HCT116 (cell line): ENCODE results near the gene STAM. TPM values are rescaled to one million over a fixed set of nuclear protein-coding genes. Genes with fewer than 3 reads are reported as not detected.

Experiments used
- ATAC-seq: fragments of 200-7000 bp; cut with Tn5 transposase; 2 replicates; pipeline ENCODE4 v1.9.1; 2020; ENCODE audit warnings: mild to moderate bottlenecking, moderate library complexity
- BruUV-seq: library from RNA; stranded (reverse); fragments of 400-500 nt; replicated peaks from 2 replicates; lab custom pipeline; 2021; lab: Mats Ljungman, UMichigan
- CTCF ChIA-PET: fragments of 300-600 bp; sonication (Branson Sonifier 250); formaldehyde crosslinking; loops from one replicate; lab custom pipeline; 2021; ENCODE audit warnings: antibody characterized with exemption; lab: Charles Lee
- POLR2A ChIA-PET: fragments of 300-600, 350-600 bp; sonication (Branson Sonifier 250); formaldehyde crosslinking; loops from one replicate; lab custom pipeline; 2021; ENCODE audit warnings: antibody characterized with exemption; lab: Charles Lee
- RAD21 ChIA-PET, 2 experiments: fragments of 300-600 bp; sonication (Branson Sonifier 250); formaldehyde crosslinking; loops; one replicate each; lab custom pipeline; 2023; ENCODE audit warnings: low total read pairs in 2 of 2; ENCODE audit not compliant: uncharacterized antibody in 2 of 2, unreplicated experiment in 2 of 2, low non-redundant PET in 1 of 2; lab: Charles Lee
- DNase-seq: peaks from one replicate; pipeline ENCODE4 v3.0.0-alpha.2; 2010; ENCODE audit warnings: low read depth, low spot score
- H2AFZ ChIP-seq: fragments of 200-600 bp; shearing (Covaris generic), sonication (generic); 2 replicates; pipeline ENCODE4 v1.6.1; 2017; ENCODE audit warnings: low read depth, mixed run types, mixed read lengths, antibody characterized with exemption, low read length; ENCODE audit not compliant: poor library complexity, severe bottlenecking
- H3K27ac ChIP-seq: 2 replicates; pipeline ENCODE4 v1.5.1; 2012; ENCODE audit warnings: low read depth, low read length
- H3K27me3 ChIP-seq: fragments of 200-600 bp; sonication (generic); 2 replicates; pipeline ENCODE4 v1.6.1; 2016; ENCODE audit warnings: mixed run types, low read length, mixed read lengths; ENCODE audit not compliant: insufficient read depth
- H3K36me3 ChIP-seq, 2 experiments: fragments of 200-500 bp in 1 of 2; fragments of 200-600 bp in 1 of 2; sonication (Bioruptor generic) in 1 of 2; sonication (generic) in 1 of 2; 2 replicates each; pipeline versions ENCODE4 v1.5.1 to v1.6.1; 2014 to 2016; ENCODE audit warnings: low read length in 2 of 2, inconsistent platforms in 1 of 2, mixed read lengths in 1 of 2, mixed run types in 1 of 2; ENCODE audit not compliant: insufficient read depth in 2 of 2, control insufficient read depth in 1 of 2
- H3K4me1 ChIP-seq, 2 experiments: fragments of 200-600 bp in 1 of 2; sonication (generic) in 1 of 2; 2 replicates each; pipeline versions ENCODE4 v1.5.1 to v1.6.1; 2012 to 2017; ENCODE audit warnings: low read length in 2 of 2, inconsistent platforms in 1 of 2, mild to moderate bottlenecking in 1 of 2, mixed read lengths in 1 of 2, mixed run types in 1 of 2, moderate library complexity in 1 of 2; ENCODE audit not compliant: insufficient read depth in 2 of 2, control insufficient read depth in 1 of 2
- H3K4me2 ChIP-seq: fragments of 200-600 bp; sonication (generic); 2 replicates; pipeline ENCODE4 v1.6.1; 2017; ENCODE audit warnings: mixed run types, low read length, mixed read lengths
- H3K4me3 ChIP-seq, 2 experiments: fragments of 200-600 bp in 1 of 2; sonication (generic) in 1 of 2; replicated peaks in 1 of 2; 2 replicates each; pipeline ENCODE4 v1.5.1; 2011 to 2016; ENCODE audit warnings: low read length in 2 of 2, control low read depth in 1 of 2, low read depth in 1 of 2, mild to moderate bottlenecking in 1 of 2, mixed read lengths in 1 of 2, mixed run types in 1 of 2
- H3K79me2 ChIP-seq: fragments of 200-600 bp; sonication (generic); 2 replicates; pipeline ENCODE4 v1.6.1; 2017; ENCODE audit warnings: mild to moderate bottlenecking, mixed run types, low read length, moderate library complexity, mixed read lengths; ENCODE audit not compliant: insufficient read depth
- H3K9ac ChIP-seq: fragments of 200-600 bp; sonication (generic); 2 replicates; pipeline ENCODE4 v1.6.1; 2016; ENCODE audit warnings: low read length, mixed read lengths
- H3K9me2 ChIP-seq: fragments of 200-600 bp; sonication (generic), shearing (Covaris generic); 2 replicates; pipeline ENCODE4 v1.6.1; 2017; ENCODE audit warnings: mixed run types, mild to moderate bottlenecking, moderate library complexity; ENCODE audit not compliant: insufficient read depth
- H3K9me3 ChIP-seq, 2 experiments: fragments of 200-500 bp in 1 of 2; fragments of 200-600 bp in 1 of 2; sonication (Bioruptor generic) in 1 of 2; sonication (generic) in 1 of 2; 2 replicates each; pipeline ENCODE4 v1.6.1; 2014 to 2017; ENCODE audit warnings: low read length in 2 of 2, mixed read lengths in 2 of 2, inconsistent platforms in 1 of 2, low read depth in 1 of 2, mild to moderate bottlenecking in 1 of 2, mixed run types in 1 of 2, moderate library complexity in 1 of 2; ENCODE audit not compliant: control insufficient read depth in 1 of 2, insufficient read depth in 1 of 2
- H4K20me1 ChIP-seq: fragments of 200-600 bp; sonication (generic), shearing (Covaris generic); 2 replicates; pipeline ENCODE4 v1.6.1; 2017; ENCODE audit warnings: mixed run types, mild to moderate bottlenecking, moderate library complexity; ENCODE audit not compliant: insufficient read depth
- ATF3 ChIP-seq: IDR thresholded peaks from 2 replicates; pipeline ENCODE4 v1.6.1; 2012
- CBX3 ChIP-seq: IDR thresholded peaks from 2 replicates; pipeline ENCODE4 v1.6.1; 2012; ENCODE audit warnings: low read depth
- CEBPB ChIP-seq: IDR thresholded peaks from 2 replicates; pipeline ENCODE4 v1.6.1; 2012; ENCODE audit warnings: low read depth
- CTCF ChIP-seq, 3 experiments: fragments of 200-600 bp in 1 of 3; sonication (generic) in 1 of 3; IDR thresholded peaks in 2 of 3; conservative IDR thresholded peaks in 1 of 3; 2 replicates each; pipeline ENCODE4 v1.5.1; 2012 to 2017; ENCODE audit warnings: low read depth in 2 of 3, low read length in 2 of 3, antibody characterized with exemption in 1 of 3, borderline replicate concordance in 1 of 3, control low read depth in 1 of 3, mild to moderate bottlenecking in 1 of 3, mixed read lengths in 1 of 3, mixed run types in 1 of 3, moderate library complexity in 1 of 3; ENCODE audit not compliant: insufficient read depth in 1 of 3
- EGR1 ChIP-seq: IDR thresholded peaks from 2 replicates; pipeline ENCODE4 v1.6.1; 2012; ENCODE audit warnings: low read depth
- ELF1 ChIP-seq: IDR thresholded peaks from 2 replicates; pipeline ENCODE4 v1.6.1; 2012; ENCODE audit warnings: low read depth, borderline replicate concordance
- EZH2 ChIP-seq: fragments of 200-600 bp; sonication (generic); IDR thresholded peaks from 2 replicates; pipeline ENCODE4 v1.6.1; 2017; ENCODE audit warnings: antibody characterized with exemption, mixed run types
- EZH2phosphoT487 ChIP-seq: fragments of 200-600 bp; IDR thresholded peaks from 2 replicates; pipeline ENCODE4 v1.6.1; 2018; ENCODE audit warnings: antibody characterized with exemption, borderline replicate concordance
- POLR2A ChIP-seq: IDR thresholded peaks from 2 replicates; pipeline ENCODE4 v1.7.0; 2011; ENCODE audit warnings: borderline replicate concordance; ENCODE audit not compliant: insufficient read depth, insufficient read length; ENCODE audit errors: extremely low read depth
- POLR2AphosphoS5 ChIP-seq: IDR thresholded peaks from 2 replicates; pipeline ENCODE4 v1.6.1; 2011; ENCODE audit warnings: mild to moderate bottlenecking, low read depth, low read length, moderate library complexity
- RAD21 ChIP-seq: IDR thresholded peaks from 2 replicates; pipeline ENCODE4 v1.6.1; 2012; ENCODE audit warnings: low read depth, mild to moderate bottlenecking
- REST ChIP-seq: IDR thresholded peaks from 2 replicates; pipeline ENCODE4 v1.6.1; 2012; ENCODE audit warnings: low read depth
- SIN3A ChIP-seq: IDR thresholded peaks from 2 replicates; pipeline ENCODE4 v1.6.1; 2012; ENCODE audit warnings: low read depth
- SP1 ChIP-seq: IDR thresholded peaks from 2 replicates; pipeline ENCODE4 v1.6.1; 2012; ENCODE audit warnings: low read depth
- SRF ChIP-seq: IDR thresholded peaks from 2 replicates; pipeline ENCODE4 v1.6.1; 2012; ENCODE audit warnings: low read depth
- TCF7L2 ChIP-seq: IDR thresholded peaks from 2 replicates; pipeline ENCODE4 v1.7.0; 2011; ENCODE audit warnings: borderline replicate concordance, inconsistent platforms; ENCODE audit not compliant: insufficient read depth, insufficient read length; ENCODE audit errors: extremely low read depth
- YY1 ChIP-seq: IDR thresholded peaks from 2 replicates; pipeline ENCODE4 v1.6.1; 2011; ENCODE audit warnings: low read length, low read depth, moderate library complexity, mild to moderate bottlenecking; ENCODE audit not compliant: insufficient replicate concordance; ENCODE audit errors: extremely low read depth
- ZBTB33 ChIP-seq: IDR thresholded peaks from 2 replicates; pipeline ENCODE4 v1.6.1; 2011; ENCODE audit warnings: mild to moderate bottlenecking, low read length, moderate library complexity; ENCODE audit not compliant: insufficient replicate concordance; ENCODE audit errors: extremely low read depth
- ZFX ChIP-seq: fragments of 450-650 bp; IDR thresholded peaks from 2 replicates; pipeline ENCODE4 v1.6.1; 2017
- intact Hi-C: fragments of 100-400 bp; cut with micrococcal nuclease; formaldehyde crosslinking; loops from 2 replicates; pipeline ENCODE4 v1.10.0; 2022
- total RNA-seq: library from RNA; stranded (reverse); gene quantifications from one replicate; pipeline ENCODE4 v1.2.1, GENCODE V29; 2021; ENCODE audit not compliant: unreplicated experiment

The STAM gene
- total RNA-seq, 1 experiment from 2014 or later, result 23.0 TPM

GRCh38 chr10:17685233-17685840 is 41.4 kb downstream of the STAM start:
- Histone ChIP-seq H3K79me2 (peaks cover 72% of the 10 kb centered on the region), H3K4me3 (no peak overlapping the region), H3K4me2 (no peak overlapping the region), H3K9ac (no peak overlapping the region), H3K36me3 (no peaks in the 10 kb centered on the region), H2AFZ (no peak overlapping the region), H4K20me1 (no peaks in the 10 kb centered on the region), H3K9me2 (no peaks in the 10 kb centered on the region), H3K9me3 (no peaks in the 10 kb centered on the region), H3K27ac (no peak overlapping the region), H3K27me3 (no peaks in the 10 kb centered on the region), H3K4me1 (peaks cover 3 to 5% of the 10 kb centered on the region in 2 experiments)
- ChIA-PET RAD21 (no interaction called here), POLR2A (no interaction called here), CTCF (no interaction called here)
- TF ChIP-seq EZH2phosphoT487 (no peak), SIN3A (no peak), EGR1 (no peak), REST (no peak), ELF1 (no peak), ZBTB33 (no peak), EZH2 (no peak), CBX3 (no peak), POLR2A (no peak), SRF (no peak), CTCF (IDR thresholded peaks at IDR 0.05 in 2 of 3, conservative IDR thresholded peaks at IDR 0.05 in 1 of 3; ENCODE audit: borderline replicate concordance in 1 of 3, insufficient read depth in 1 of 3, low read depth in 2 of 3, low read length in 2 of 3) (no peak), POLR2AphosphoS5 (no peak), TCF7L2 (no peak), CEBPB (no peak), ATF3 (no peak), YY1 (no peak), SP1 (no peak), ZFX (no peak), RAD21 (no peak)
- no TSS peak for BruUV-seq
- ATAC-seq, result no peak
- intact Hi-C loops, result no loop called here
- no peak for DNase-seq
